ENCODE results near the gene PCSK2. TPM values are rescaled to one million over a fixed set of nuclear protein-coding genes. Genes with fewer than 3 reads are reported as not detected.

Gene PCSK2
- total RNA-seq, 2 experiments from 2014 or later = not detected

GRCh38 chr20:17364681-17365080 lies 137.8 kb downstream of the PCSK2 start:
- no peaks in the 10 kb centered on the region for H3K79me2 ChIP-seq (ENCODE audit: insufficient read depth, low read depth, low read length)
- H3K4me1 ChIP-seq (ENCODE audit: insufficient read depth, low read length, poor library complexity, severe bottlenecking) = no peaks in the 10 kb centered on the region
- no peaks in the 10 kb centered on the region for H3K36me3 ChIP-seq (ENCODE audit: insufficient read depth, low read length)
- BruUV-seq (replicated peaks) = no TSS peak
- H3K27ac ChIP-seq (ENCODE audit: low read depth, low read length, poor library complexity, severe bottlenecking) = no peak overlapping the region
- H3K9me2 ChIP-seq (ENCODE audit: insufficient read depth, low read length) = no peaks in the 10 kb centered on the region
- intact Hi-C loops (cut with micrococcal nuclease; ENCODE audit: unreplicated experiment) = no loop called here
- CTCF ChIA-PET (ENCODE audit: unreplicated experiment) = no interaction called here
- no peak for TF ChIP-seq CTCF (conservative IDR thresholded peaks at IDR 0.05; ENCODE audit: low read length)
- DNase-seq (ENCODE audit: low spot score) = no peak
- H3K4me3 ChIP-seq (ENCODE audit: low read depth, low read length, poor library complexity, severe bottlenecking) = no peak overlapping the region
- H3K4me2 ChIP-seq (ENCODE audit: low read length) = no peak overlapping the region
- no peaks in the 10 kb centered on the region for H3K9me3 ChIP-seq (ENCODE audit: low read length)
- no peak overlapping the region for H2AFZ ChIP-seq (ENCODE audit: low read length)
- POLR2A ChIA-PET = no interaction called here
- no peaks in the 10 kb centered on the region for H4K20me1 ChIP-seq (ENCODE audit: insufficient read depth, low read length)

- no peaks in the 10 kb centered on the region for H4K20me1 ChIP-seq (ENCODE audit: insufficient read depth, low read length)
- no peak for DNase-seq (ENCODE audit: low spot score)
- no peaks in the 10 kb centered on the region for H3K36me3 ChIP-seq (ENCODE audit: insufficient read depth, low read length)
Observed at GRCh38 chr20:17365831-17366230, 139.0 kb downstream of the PCSK2 start.

GRCh38 chr20:17369506-17369905 lies 142.7 kb downstream of the PCSK2 start:
- POLR2A ChIA-PET = no interaction called here
- H2AFZ ChIP-seq (ENCODE audit: low read length) = no peak overlapping the region
- no peaks in the 10 kb centered on the region for H3K9me2 ChIP-seq (ENCODE audit: insufficient read depth, low read length)
- no peak for TF ChIP-seq EZH2phosphoT487 (IDR thresholded peaks at IDR 0.05; ENCODE audit: borderline replicate concordance, low read depth, low read length)
- TF ChIP-seq CTCF (conservative IDR thresholded peaks at IDR 0.05; ENCODE audit: low read length) = no peak
- no peaks in the 10 kb centered on the region for H3K36me3 ChIP-seq (ENCODE audit: insufficient read depth, low read length)
- no peaks in the 10 kb centered on the region for H3K79me2 ChIP-seq (ENCODE audit: insufficient read depth, low read depth, low read length)
- BruUV-seq (replicated peaks) = no TSS peak
- intact Hi-C loops (cut with micrococcal nuclease; ENCODE audit: unreplicated experiment) = no loop called here
- DNase-seq (ENCODE audit: low spot score) = no peak
- H3K4me2 ChIP-seq (ENCODE audit: low read length) = no peak overlapping the region
- CTCF ChIA-PET (ENCODE audit: unreplicated experiment) = no interaction called here
- no peaks in the 10 kb centered on the region for H3K4me1 ChIP-seq (ENCODE audit: insufficient read depth, low read length, poor library complexity, severe bottlenecking)
- H3K9me3 ChIP-seq (ENCODE audit: low read length) = no peaks in the 10 kb centered on the region
- H4K20me1 ChIP-seq (ENCODE audit: insufficient read depth, low read length) = no peaks in the 10 kb centered on the region
- H3K27ac ChIP-seq (ENCODE audit: low read depth, low read length, poor library complexity, severe bottlenecking) = no peak overlapping the region
- H3K4me3 ChIP-seq (ENCODE audit: low read depth, low read length, poor library complexity, severe bottlenecking) = no peak overlapping the region

More at GRCh38 chr20:17365831-17366230, 139.0 kb downstream of the PCSK2 start:
- no TSS peak for BruUV-seq (replicated peaks)
- Histone ChIP-seq H3K4me3 (ENCODE audit: low read depth, low read length, poor library complexity, severe bottlenecking) (no peak overlapping the region), H3K79me2 (ENCODE audit: insufficient read depth, low read depth, low read length) (no peaks in the 10 kb centered on the region), H3K27ac (ENCODE audit: low read depth, low read length, poor library complexity, severe bottlenecking) (no peak overlapping the region), H3K9me2 (ENCODE audit: insufficient read depth, low read length) (no peaks in the 10 kb centered on the region), H2AFZ (ENCODE audit: low read length) (no peak overlapping the region), H3K4me2 (ENCODE audit: low read length) (no peak overlapping the region), H3K9me3 (ENCODE audit: low read length) (no peaks in the 10 kb centered on the region), H3K4me1 (ENCODE audit: insufficient read depth, low read length, poor library complexity, severe bottlenecking) (no peaks in the 10 kb centered on the region)
- TF ChIP-seq EZH2phosphoT487 (IDR thresholded peaks at IDR 0.05; ENCODE audit: borderline replicate concordance, low read depth, low read length) (no peak), CTCF (conservative IDR thresholded peaks at IDR 0.05; ENCODE audit: low read length) (no peak)
- intact Hi-C loops (cut with micrococcal nuclease; ENCODE audit: unreplicated experiment) = no loop called here
- ChIA-PET CTCF (ENCODE audit: unreplicated experiment) (no interaction called here), POLR2A (no interaction called here)
